Subcutaneous abdominal adipose tissue (tissue), 5 donors: ENCODE measurements around the gene CA10.

ENCODE experiments used
- H3K27ac ChIP-seq: one replicate; pipeline ENCODE4 v1.7.0; 2013; ENCODE audit warnings: low read depth, mild to moderate bottlenecking, inconsistent platforms, low read length, moderate library complexity
- H3K27me3 ChIP-seq, 5 donors: one replicate each; pipeline ENCODE4 v1.7.0; 2013; ENCODE audit warnings: low read length in 5 of 5, inconsistent platforms in 1 of 5; ENCODE audit not compliant: control insufficient read depth in 5 of 5, insufficient read depth in 4 of 5
- H3K36me3 ChIP-seq, 5 donors: one replicate each; pipeline ENCODE4 v1.7.0; 2013; ENCODE audit warnings: low read length in 5 of 5; ENCODE audit not compliant: control insufficient read depth in 5 of 5, insufficient read depth in 5 of 5
- H3K4me1 ChIP-seq, 5 donors: one replicate each; pipeline ENCODE4 v1.7.0; 2013; ENCODE audit warnings: low read length in 5 of 5, mild to moderate bottlenecking in 3 of 5, moderate library complexity in 1 of 5; ENCODE audit not compliant: control insufficient read depth in 5 of 5, insufficient read depth in 5 of 5
- H3K4me3 ChIP-seq, 5 donors: one replicate each; pipeline ENCODE4 v1.7.0; 2013; ENCODE audit warnings: low read length in 5 of 5, low read depth in 1 of 5
- H3K9ac ChIP-seq, 5 donors: one replicate each; pipeline ENCODE4 v1.7.0; 2013; ENCODE audit warnings: low read length in 5 of 5, mild to moderate bottlenecking in 4 of 5, moderate library complexity in 3 of 5
- H3K9me3 ChIP-seq, 5 donors: one replicate each; pipeline ENCODE4 v1.7.0; 2013; ENCODE audit warnings: low read length in 5 of 5; ENCODE audit not compliant: control insufficient read depth in 5 of 5
- donor health status: healthy.
- donor health status: healthy.
- donor health status: healthy.
- donor health status: healthy.
- donor health status: healthy.

Gene CA10

DNA sequence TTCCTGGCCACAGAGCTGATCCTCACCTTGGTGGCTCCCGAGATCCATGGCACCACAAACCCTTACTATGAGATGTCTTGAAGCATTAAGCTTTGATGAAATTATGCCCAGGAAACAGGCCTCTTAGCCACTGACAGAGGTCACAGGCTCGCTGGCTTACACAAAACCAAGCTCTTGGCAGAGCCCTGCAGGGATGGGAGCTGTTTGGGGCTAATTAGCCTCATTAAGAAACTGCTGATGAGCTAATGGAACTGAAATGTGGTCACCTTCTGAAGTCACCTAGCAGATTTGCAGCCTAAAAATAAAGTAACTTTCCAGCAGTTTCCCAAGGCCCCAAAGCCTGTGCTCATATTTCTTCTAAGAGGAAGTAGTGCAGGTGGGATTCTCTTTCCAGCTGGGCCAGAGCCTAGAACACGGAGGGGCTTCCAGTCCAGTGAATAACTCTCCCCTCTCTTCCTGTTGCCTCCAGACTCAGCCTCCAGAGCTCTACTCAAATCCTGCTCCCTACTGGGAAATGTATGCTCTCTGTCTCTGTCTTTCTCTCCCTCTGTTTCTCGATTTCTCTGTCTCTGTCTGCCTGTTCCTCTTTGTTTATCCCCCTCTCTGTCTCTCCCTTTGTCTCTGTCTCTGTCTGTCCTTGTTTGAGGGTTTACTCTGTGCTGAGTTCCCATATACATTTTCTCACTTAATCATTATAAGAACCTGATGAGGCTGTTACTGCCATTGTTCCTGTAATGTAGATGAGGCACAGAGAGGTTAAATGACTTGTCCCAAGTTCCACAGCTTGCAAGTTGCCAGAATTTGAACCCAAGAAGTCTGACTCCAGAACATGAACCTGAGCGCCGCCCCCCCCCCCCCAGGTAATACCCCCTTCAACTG lies 338.9 kb downstream of the CA10 start:
- no peaks in the 10 kb centered on the region for H3K36me3 ChIP-seq
- H3K9ac ChIP-seq = no peak overlapping the region
- H3K27me3 ChIP-seq = no peaks in the 10 kb centered on the region
- H3K27ac ChIP-seq = no peak overlapping the region
- no peak overlapping the region for H3K4me3 ChIP-seq
- no peaks in the 10 kb centered on the region for H3K4me1 ChIP-seq
- no peaks in the 10 kb centered on the region for H3K9me3 ChIP-seq

GRCh38 chr17:51818777-51819176 lies 339.7 kb downstream of the CA10 start:
- Histone ChIP-seq H3K9ac (no peak overlapping the region), H3K36me3 (no peaks in the 10 kb centered on the region), H3K4me1 (no peaks in the 10 kb centered on the region), H3K27ac (no peak overlapping the region), H3K4me3 (no peak overlapping the region), H3K27me3 (no peaks in the 10 kb centered on the region), H3K9me3 (no peaks in the 10 kb centered on the region)

DNA sequence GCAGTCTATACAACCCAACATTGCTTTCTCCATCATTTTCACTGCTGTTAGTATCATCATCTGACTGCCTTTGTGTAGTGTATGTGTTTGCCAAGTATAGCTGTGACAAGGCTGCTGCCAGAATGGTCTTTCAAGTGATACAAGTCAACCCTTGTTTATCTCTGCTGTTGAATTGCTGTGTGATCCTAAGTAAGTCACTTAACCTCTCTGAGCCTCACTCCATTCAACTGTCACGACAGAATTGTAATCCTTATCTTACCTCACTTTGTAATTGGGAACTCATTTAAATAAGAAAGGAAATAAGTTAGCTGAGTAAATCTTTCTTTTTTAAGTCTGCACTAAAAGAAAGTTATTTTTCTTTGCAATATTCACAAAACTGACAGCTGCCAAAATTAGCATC lies 340.6 kb downstream of the CA10 start:
- no peak overlapping the region for H3K27ac ChIP-seq
- no peaks in the 10 kb centered on the region for H3K9me3 ChIP-seq
- no peaks in the 10 kb centered on the region for H3K27me3 ChIP-seq
- H3K9ac ChIP-seq = no peak overlapping the region
- H3K4me1 ChIP-seq = no peaks in the 10 kb centered on the region
- no peaks in the 10 kb centered on the region for H3K36me3 ChIP-seq
- no peak overlapping the region for H3K4me3 ChIP-seq

GRCh38 chr17:51817117-51817516 lies 341.4 kb downstream of the CA10 start:
- no peak overlapping the region for H3K4me3 ChIP-seq

GRCh38 chr17:51815097-51815496 lies 343.4 kb downstream of the CA10 start:
- Histone ChIP-seq H3K27ac (no peak overlapping the region), H3K9ac (no peak overlapping the region), H3K4me3 (no peak overlapping the region), H3K9me3 (peaks cover 0 to 5% (median 0%) of the 10 kb centered on the region in 5 donors), H3K27me3 (no peaks in the 10 kb centered on the region), H3K36me3 (no peaks in the 10 kb centered on the region), H3K4me1 (no peaks in the 10 kb centered on the region)

More at GRCh38 chr17:51817117-51817516, 341.4 kb downstream of the CA10 start:
- Histone ChIP-seq H3K27me3 (no peaks in the 10 kb centered on the region), H3K9ac (no peak overlapping the region), H3K4me1 (no peaks in the 10 kb centered on the region), H3K9me3 (no peaks in the 10 kb centered on the region), H3K36me3 (no peaks in the 10 kb centered on the region), H3K27ac (no peak overlapping the region)

GRCh38 chr17:51814521-51814920 lies 344.0 kb downstream of the CA10 start:
- Histone ChIP-seq H3K4me3 (no peak overlapping the region), H3K4me1 (no peaks in the 10 kb centered on the region), H3K9me3 (peaks cover 0 to 5% (median 0%) of the 10 kb centered on the region in 5 donors), H3K36me3 (no peaks in the 10 kb centered on the region), H3K9ac (no peak overlapping the region), H3K27ac (no peak overlapping the region), H3K27me3 (no peaks in the 10 kb centered on the region)

GRCh38 chr17:51813784-51814174 lies 344.7 kb downstream of the CA10 start:
- Histone ChIP-seq H3K9ac (no peak overlapping the region), H3K9me3 (peaks cover 0 to 5% (median 0%) of the 10 kb centered on the region in 5 donors), H3K27ac (no peak overlapping the region), H3K36me3 (no peaks in the 10 kb centered on the region), H3K27me3 (no peaks in the 10 kb centered on the region), H3K4me3 (no peak overlapping the region), H3K4me1 (no peaks in the 10 kb centered on the region)

- H3K27ac ChIP-seq = no peak overlapping the region
Measured at GRCh38 chr17:51813140-51813783, 345.3 kb downstream of the CA10 start.

GRCh38 chr17:51807460-51807859 lies 351.1 kb downstream of the CA10 start:
- H3K4me3 ChIP-seq = no peak overlapping the region
- H3K9me3 ChIP-seq = peaks cover 0 to 5% (median 0%) of the 10 kb centered on the region in 5 donors
- no peaks in the 10 kb centered on the region for H3K27me3 ChIP-seq
- no peak overlapping the region for H3K9ac ChIP-seq
- H3K27ac ChIP-seq = no peak overlapping the region
- no peaks in the 10 kb centered on the region for H3K4me1 ChIP-seq
- no peaks in the 10 kb centered on the region for H3K36me3 ChIP-seq

More at GRCh38 chr17:51813140-51813783, 345.3 kb downstream of the CA10 start:
- Histone ChIP-seq H3K36me3 (no peaks in the 10 kb centered on the region), H3K4me3 (no peak overlapping the region), H3K9me3 (peaks cover 0 to 5% (median 0%) of the 10 kb centered on the region in 5 donors), H3K9ac (no peak overlapping the region), H3K4me1 (no peaks in the 10 kb centered on the region), H3K27me3 (no peaks in the 10 kb centered on the region)

GRCh38 chr17:51805765-51806164 lies 352.7 kb downstream of the CA10 start:
- Histone ChIP-seq H3K9me3 (peaks cover 0 to 2% (median 0%) of the 10 kb centered on the region in 5 donors), H3K9ac (no peak overlapping the region), H3K27me3 (no peaks in the 10 kb centered on the region), H3K4me1 (no peaks in the 10 kb centered on the region), H3K27ac (no peak overlapping the region), H3K36me3 (no peaks in the 10 kb centered on the region), H3K4me3 (no peak overlapping the region)
